ENCODE measurements around the gene MAST4.
"Not testable (repeated sequence)": the region's sequence is repeated elsewhere in the genome, so short reads cannot be mapped to it uniquely, and the experiment has no call there.

Gene MAST4

GRCh38 chr5:66812291-66812690, 216.1 kb downstream of the MAST4 start:
- Histone ChIP-seq H3K27ac (ENCODE audit: insufficient read depth, low read length, poor library complexity, severe bottlenecking) (no peak overlapping the region), H3K4me3 (ENCODE audit: insufficient read depth, low read depth, low read length, poor library complexity, severe bottlenecking) (no peak overlapping the region), H3K9me3 (ENCODE audit: control insufficient read depth, low read length) (no peaks in the 10 kb centered on the region), H3K4me1 (ENCODE audit: control insufficient read depth, insufficient read depth, low read length, poor library complexity, severe bottlenecking) (no peaks in the 10 kb centered on the region), H3K27me3 (replicated peaks; ENCODE audit: control insufficient read depth, insufficient read depth, low read length, poor library complexity, severe bottlenecking) (no peaks in the 10 kb centered on the region), H3K36me3 (ENCODE audit: control insufficient read depth, insufficient read depth, low read length) (no peaks in the 10 kb centered on the region)
- DNase-seq: no peak

- H3K36me3 ChIP-seq (ENCODE audit: control insufficient read depth, insufficient read depth, low read length): no peaks in the 10 kb centered on the region
These were observed 217.1 kb downstream of the MAST4 start for GRCh38 chr5:66813306-66813705.

GRCh38 chr5:66814146-66814991, 218.2 kb downstream of the MAST4 start:
- no peaks in the 10 kb centered on the region for H3K36me3 ChIP-seq (ENCODE audit: control insufficient read depth, insufficient read depth, low read length)
- H3K4me3 ChIP-seq (ENCODE audit: insufficient read depth, low read depth, low read length, poor library complexity, severe bottlenecking): no peak overlapping the region
- no peak overlapping the region for H3K27ac ChIP-seq (ENCODE audit: insufficient read depth, low read length, poor library complexity, severe bottlenecking)
- H3K9me3 ChIP-seq (ENCODE audit: control insufficient read depth, low read length): no peaks in the 10 kb centered on the region
- H3K27me3 ChIP-seq (replicated peaks; ENCODE audit: control insufficient read depth, insufficient read depth, low read length, poor library complexity, severe bottlenecking): no peaks in the 10 kb centered on the region
- peak in 1 of 3 donors; percentile 16 for DNase-seq
- no peaks in the 10 kb centered on the region for H3K4me1 ChIP-seq (ENCODE audit: control insufficient read depth, insufficient read depth, low read length, poor library complexity, severe bottlenecking)

More at GRCh38 chr5:66813306-66813705, 217.1 kb downstream of the MAST4 start:
- Histone ChIP-seq H3K27me3 (replicated peaks; ENCODE audit: control insufficient read depth, insufficient read depth, low read length, poor library complexity, severe bottlenecking) (no peaks in the 10 kb centered on the region), H3K4me3 (ENCODE audit: insufficient read depth, low read depth, low read length, poor library complexity, severe bottlenecking) (no peak overlapping the region), H3K27ac (ENCODE audit: insufficient read depth, low read length, poor library complexity, severe bottlenecking) (no peak overlapping the region), H3K9me3 (ENCODE audit: control insufficient read depth, low read length) (no peaks in the 10 kb centered on the region), H3K4me1 (ENCODE audit: control insufficient read depth, insufficient read depth, low read length, poor library complexity, severe bottlenecking) (no peaks in the 10 kb centered on the region)
- no peak for DNase-seq

DNA sequence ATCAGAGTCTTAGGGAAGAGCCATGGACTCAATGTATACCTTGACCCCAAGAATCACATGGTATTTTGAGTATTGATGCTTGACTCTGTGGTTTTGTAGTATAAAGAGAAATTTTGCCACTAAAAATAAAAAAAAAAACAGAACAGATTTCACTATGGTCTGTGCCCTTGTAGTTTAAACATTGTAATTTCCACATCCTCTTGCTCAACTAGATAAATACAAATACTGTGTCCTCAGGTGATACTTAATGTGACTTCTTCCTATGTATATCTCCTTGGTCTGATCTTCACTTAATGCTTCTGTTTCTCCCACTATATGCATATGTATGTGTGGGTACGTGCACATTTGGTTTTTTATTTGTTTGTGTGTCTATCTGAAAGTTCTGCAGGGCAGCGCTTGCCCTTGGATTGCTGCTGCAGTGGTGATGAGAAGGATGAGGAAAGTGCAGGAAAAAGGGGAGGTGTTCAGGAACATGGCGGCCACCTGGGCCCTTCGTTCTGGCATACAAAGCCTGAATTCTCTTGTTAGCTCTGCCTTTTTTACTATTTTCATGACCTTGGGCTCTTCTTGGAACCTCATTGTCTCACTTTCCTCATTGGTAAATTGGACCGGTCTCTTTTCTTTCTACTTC, 222.2 kb downstream of the MAST4 start:
- no peaks in the 10 kb centered on the region for H3K36me3 ChIP-seq (ENCODE audit: control insufficient read depth, insufficient read depth, low read length)
- peaks cover 13% of the 10 kb centered on the region for H3K4me1 ChIP-seq (ENCODE audit: control insufficient read depth, insufficient read depth, low read length, poor library complexity, severe bottlenecking)
- no peak overlapping the region for H3K4me3 ChIP-seq (ENCODE audit: insufficient read depth, low read depth, low read length, poor library complexity, severe bottlenecking)
- H3K9me3 ChIP-seq (ENCODE audit: control insufficient read depth, low read length): no peaks in the 10 kb centered on the region
- no peak for DNase-seq
- no peak overlapping the region for H3K27ac ChIP-seq (ENCODE audit: insufficient read depth, low read length, poor library complexity, severe bottlenecking)
- no peaks in the 10 kb centered on the region for H3K27me3 ChIP-seq (replicated peaks; ENCODE audit: control insufficient read depth, insufficient read depth, low read length, poor library complexity, severe bottlenecking)

GRCh38 chr5:66818935-66819328, 222.7 kb downstream of the MAST4 start:
- Histone ChIP-seq H3K9me3 (ENCODE audit: control insufficient read depth, low read length) (no peaks in the 10 kb centered on the region), H3K4me3 (ENCODE audit: insufficient read depth, low read depth, low read length, poor library complexity, severe bottlenecking) (no peak overlapping the region), H3K27ac (ENCODE audit: insufficient read depth, low read length, poor library complexity, severe bottlenecking) (no peak overlapping the region), H3K4me1 (ENCODE audit: control insufficient read depth, insufficient read depth, low read length, poor library complexity, severe bottlenecking) (peaks cover 13% of the 10 kb centered on the region), H3K36me3 (ENCODE audit: control insufficient read depth, insufficient read depth, low read length) (no peaks in the 10 kb centered on the region), H3K27me3 (replicated peaks; ENCODE audit: control insufficient read depth, insufficient read depth, low read length, poor library complexity, severe bottlenecking) (no peaks in the 10 kb centered on the region)
- no peak for DNase-seq

DNA sequence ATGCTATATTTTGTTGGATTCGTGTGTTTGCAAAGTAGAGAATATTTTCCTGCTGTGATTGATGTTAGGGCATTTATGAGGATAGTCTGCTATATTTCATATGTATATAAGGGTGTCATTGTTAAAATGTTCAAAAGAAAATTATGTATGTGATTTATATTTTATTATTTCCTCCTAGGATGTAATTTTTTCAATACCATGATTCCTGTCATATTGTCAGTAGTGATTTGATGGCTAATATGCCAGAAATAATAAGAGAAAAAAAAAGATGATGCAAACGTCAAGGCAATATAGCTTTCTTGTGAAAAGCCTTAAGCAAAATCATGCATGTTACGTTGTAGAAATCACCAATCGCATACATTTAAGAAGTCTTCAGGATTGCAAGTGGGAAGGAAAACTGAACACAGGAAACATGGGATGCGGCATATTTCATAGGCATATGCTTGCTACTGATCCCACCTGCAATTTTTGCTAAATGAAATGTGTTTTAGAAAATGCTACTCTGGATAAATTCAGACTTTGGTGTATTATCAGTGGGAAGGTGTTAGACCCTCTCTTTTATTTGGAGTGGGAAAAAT, 224.5 kb downstream of the MAST4 start:
- no peaks in the 10 kb centered on the region for H3K9me3 ChIP-seq (ENCODE audit: control insufficient read depth, low read length)

GRCh38 chr5:66821688-66822429, 225.7 kb downstream of the MAST4 start:
- no peak for DNase-seq
- H3K4me3 ChIP-seq (ENCODE audit: insufficient read depth, low read depth, low read length, poor library complexity, severe bottlenecking): no peak overlapping the region
- H3K36me3 ChIP-seq (ENCODE audit: control insufficient read depth, insufficient read depth, low read length): no peaks in the 10 kb centered on the region
- no peaks in the 10 kb centered on the region for H3K27me3 ChIP-seq (replicated peaks; ENCODE audit: control insufficient read depth, insufficient read depth, low read length, poor library complexity, severe bottlenecking)
- H3K4me1 ChIP-seq (ENCODE audit: control insufficient read depth, insufficient read depth, low read length, poor library complexity, severe bottlenecking): peaks cover 13% of the 10 kb centered on the region
- H3K27ac ChIP-seq (ENCODE audit: insufficient read depth, low read length, poor library complexity, severe bottlenecking): no peak overlapping the region
- H3K9me3 ChIP-seq (ENCODE audit: control insufficient read depth, low read length): no peaks in the 10 kb centered on the region

More for the DNA sequence above, 224.5 kb downstream of the MAST4 start:
- Histone ChIP-seq H3K4me1 (ENCODE audit: control insufficient read depth, insufficient read depth, low read length, poor library complexity, severe bottlenecking) (peaks cover 13% of the 10 kb centered on the region), H3K4me3 (ENCODE audit: insufficient read depth, low read depth, low read length, poor library complexity, severe bottlenecking) (no peak overlapping the region), H3K27ac (ENCODE audit: insufficient read depth, low read length, poor library complexity, severe bottlenecking) (no peak overlapping the region), H3K36me3 (ENCODE audit: control insufficient read depth, insufficient read depth, low read length) (no peaks in the 10 kb centered on the region), H3K27me3 (replicated peaks; ENCODE audit: control insufficient read depth, insufficient read depth, low read length, poor library complexity, severe bottlenecking) (no peaks in the 10 kb centered on the region)
- DNase-seq: no peak

DNA sequence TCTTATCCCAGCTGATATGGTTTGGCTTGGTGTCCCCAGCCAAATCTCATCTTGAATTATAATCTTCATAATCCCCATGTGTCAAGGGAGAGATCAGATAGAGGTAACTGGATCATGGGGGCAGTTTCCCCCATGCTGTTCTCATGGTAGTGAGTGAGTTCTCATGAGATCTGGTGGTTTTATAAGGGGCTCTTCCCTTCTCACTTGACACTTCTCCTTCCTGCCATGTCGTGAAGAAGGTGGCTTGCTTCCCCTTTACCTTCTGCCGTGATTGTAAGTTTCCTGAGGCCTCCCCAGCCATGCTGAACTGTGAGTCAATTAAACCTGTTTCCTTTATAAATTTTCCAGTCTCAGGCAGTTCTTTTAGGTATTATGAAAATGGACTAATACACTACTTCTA, 226.7 kb downstream of the MAST4 start:
- not testable (repeated sequence) for H3K27ac ChIP-seq (ENCODE audit: insufficient read depth, low read length, poor library complexity, severe bottlenecking); DNase-seq; H3K9me3 ChIP-seq (ENCODE audit: control insufficient read depth, low read length); H3K27me3 ChIP-seq (replicated peaks; ENCODE audit: control insufficient read depth, insufficient read depth, low read length, poor library complexity, severe bottlenecking); H3K4me3 ChIP-seq (ENCODE audit: insufficient read depth, low read depth, low read length, poor library complexity, severe bottlenecking); H3K36me3 ChIP-seq (ENCODE audit: control insufficient read depth, insufficient read depth, low read length)
- H3K4me1 ChIP-seq (ENCODE audit: control insufficient read depth, insufficient read depth, low read length, poor library complexity, severe bottlenecking): peaks cover 13% of the 10 kb centered on the region

- Histone ChIP-seq H3K27ac (ENCODE audit: insufficient read depth, low read length, poor library complexity, severe bottlenecking) (no peak overlapping the region), H3K27me3 (replicated peaks; ENCODE audit: control insufficient read depth, insufficient read depth, low read length, poor library complexity, severe bottlenecking) (no peaks in the 10 kb centered on the region)
- DNase-seq: no peak
These were observed 228.3 kb downstream of the MAST4 start for GRCh38 chr5:66824476-66824875.

More at GRCh38 chr5:66824476-66824875, 228.3 kb downstream of the MAST4 start:
- Histone ChIP-seq H3K4me1 (ENCODE audit: control insufficient read depth, insufficient read depth, low read length, poor library complexity, severe bottlenecking) (peaks cover 19% of the 10 kb centered on the region), H3K4me3 (ENCODE audit: insufficient read depth, low read depth, low read length, poor library complexity, severe bottlenecking) (no peak overlapping the region), H3K9me3 (ENCODE audit: control insufficient read depth, low read length) (no peaks in the 10 kb centered on the region), H3K36me3 (ENCODE audit: control insufficient read depth, insufficient read depth, low read length) (no peaks in the 10 kb centered on the region)
